Fibroblast of lung (primary cell): ENCODE measurements around the gene ITGA5.

Experiments used
- CTCF ChIP-seq, 2 donors: IDR thresholded peaks in 1 of 2; conservative IDR thresholded peaks in 1 of 2; 1 replicate in 1 of 2; 2 replicates in 1 of 2; pipeline ENCODE4 v1.5.1; 2011 to 2012; ENCODE audit warnings: low read length in 2 of 2, control low read depth in 1 of 2, inconsistent platforms in 1 of 2, low read depth in 1 of 2, mild to moderate bottlenecking in 1 of 2
- EZH2 ChIP-seq: IDR thresholded peaks from 2 replicates; pipeline ENCODE4 v1.5.1; 2012; ENCODE audit warnings: low read length, control low read depth, mild to moderate bottlenecking; ENCODE audit errors: missing control alignments

GRCh38 chr12:54352022-54352531 is 67.0 kb downstream of the ITGA5 start:
- no peak for TF ChIP-seq CTCF (conservative IDR thresholded peaks at IDR 0.05 in 1 of 2, IDR thresholded peaks at IDR 0.05 in 1 of 2; ENCODE audit: low read depth in 1 of 2, low read length in 2 of 2)
- TF ChIP-seq EZH2, result no peak
